GM18868 (cell line): ENCODE measurements around the gene PGP.

Source experiments
- ATAC-seq: cut with Tn5 transposase; IDR thresholded peaks from one replicate; pipeline ENCODE4 v1.9.1; 2021; ENCODE audit warnings: mild to moderate bottlenecking, moderate library complexity; ENCODE audit not compliant: unreplicated experiment

PGP gene

GRCh38 chr16:2183671-2184070 lies 31.0 kb downstream of the PGP start:
- no peak for ATAC-seq

GRCh38 chr16:2181952-2182351 lies 32.7 kb downstream of the PGP start:
- ATAC-seq, result no peak

DNA sequence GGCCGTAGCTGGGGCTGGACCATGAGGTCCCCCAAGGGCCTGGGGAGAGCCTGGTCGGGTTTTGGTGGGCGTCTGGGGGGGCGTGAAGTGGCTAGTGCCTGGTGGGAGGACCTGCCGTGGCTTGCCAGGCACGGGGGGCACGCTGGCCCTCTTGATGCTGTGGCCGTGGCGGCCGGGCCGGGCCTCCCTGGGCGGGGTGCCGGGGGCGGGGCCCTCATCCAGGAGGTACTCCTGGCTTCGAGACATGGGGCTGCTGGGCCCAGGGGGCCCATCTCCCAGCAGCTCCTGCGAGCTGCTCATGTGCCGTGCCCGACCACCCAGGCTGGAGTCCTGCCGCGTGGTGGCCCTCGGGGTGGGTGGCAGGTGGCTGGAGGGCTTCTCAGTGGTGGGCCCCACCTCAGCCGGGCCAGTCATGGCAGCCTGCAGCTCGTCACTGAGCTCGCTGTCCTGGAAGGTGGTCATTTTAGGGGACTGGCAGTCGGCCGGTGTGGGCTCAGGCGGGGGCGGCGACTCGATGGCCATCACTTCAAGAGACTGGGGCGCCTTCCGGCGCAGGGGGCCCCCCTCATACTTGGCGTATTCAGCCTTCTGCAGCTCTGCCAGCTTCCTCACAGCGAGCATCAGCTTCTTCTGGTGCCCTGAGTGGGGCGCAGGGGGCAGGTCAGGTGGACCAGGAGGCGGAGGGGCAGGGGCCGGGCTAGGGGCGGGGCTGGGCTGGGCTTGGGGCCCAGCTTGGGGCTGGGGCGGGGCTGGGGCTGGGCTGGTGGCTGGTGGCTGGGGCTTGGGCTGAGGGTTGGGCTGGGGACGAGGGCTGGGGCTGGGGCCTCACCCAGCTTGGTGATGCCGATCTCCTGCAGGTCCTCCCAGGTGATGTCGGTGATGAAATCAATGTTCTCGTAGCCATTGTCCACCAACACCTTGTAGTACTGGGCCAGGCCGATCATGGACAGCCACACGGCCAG lies 33.4 kb downstream of the PGP start:
- no peak for ATAC-seq

DNA sequence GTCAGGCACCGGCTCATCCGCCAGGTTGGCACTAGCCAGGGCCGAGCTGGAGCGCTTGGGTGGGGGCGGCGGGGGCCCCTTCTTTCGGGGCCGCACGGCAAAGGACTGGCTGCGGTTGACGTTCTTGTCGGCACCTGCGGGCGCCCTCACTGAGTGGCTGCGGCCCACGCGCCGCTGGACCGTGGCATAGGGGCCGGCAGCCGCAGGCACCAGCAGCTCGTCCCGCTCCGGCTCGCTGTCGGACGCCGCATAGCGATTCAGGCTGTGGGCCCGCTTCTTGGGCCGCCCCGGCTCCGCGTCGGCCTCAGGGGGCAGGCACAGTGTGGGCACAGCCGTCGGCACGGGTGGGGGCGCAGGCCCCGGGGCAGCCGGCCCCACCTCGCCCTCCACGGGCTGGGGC lies 34.2 kb downstream of the PGP start:
- ATAC-seq, result no peak

DNA sequence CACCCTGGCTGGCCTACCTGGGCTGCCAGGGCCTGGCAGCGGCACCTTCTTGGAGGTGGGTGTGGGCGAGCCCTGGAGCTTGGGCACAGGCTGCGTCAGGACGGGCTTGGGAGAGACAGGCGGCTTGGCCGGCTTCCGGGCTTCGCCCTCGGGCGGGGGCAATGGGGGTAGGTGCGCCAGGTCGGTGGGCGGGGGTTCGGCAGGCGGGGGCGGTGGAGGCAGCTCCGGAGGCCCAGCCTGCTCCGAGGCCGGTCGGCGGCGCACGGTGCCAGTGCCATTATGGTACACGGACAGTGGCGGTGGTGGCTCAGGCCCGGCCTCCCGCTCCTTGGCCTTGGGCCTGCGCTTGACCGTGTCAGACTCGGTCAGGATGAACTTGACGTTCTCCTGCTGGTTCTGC lies 35.1 kb downstream of the PGP start:
- no peak for ATAC-seq

DNA sequence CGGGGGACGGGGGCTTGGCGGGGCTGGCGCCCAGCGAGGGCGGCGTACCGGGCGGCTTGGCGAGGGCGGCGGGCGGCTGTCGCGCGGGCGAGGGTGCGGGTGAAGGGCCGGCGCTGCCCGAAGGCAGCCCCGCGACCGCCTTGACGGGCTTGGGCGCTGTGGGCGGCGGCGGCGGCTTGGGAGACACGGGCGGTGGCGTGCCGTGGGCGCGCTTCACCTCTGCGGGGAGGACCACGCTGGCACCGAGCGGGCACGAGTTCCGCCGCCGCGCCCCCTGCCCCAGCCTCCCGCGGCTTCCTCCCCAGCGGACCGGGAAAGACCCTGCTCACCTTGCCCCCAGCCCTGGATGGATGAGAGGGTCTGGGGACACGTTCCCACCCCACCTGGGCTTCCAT lies 35.5 kb downstream of the PGP start:
- ATAC-seq, result no peak

- ATAC-seq, result no peak
Observed at GRCh38 chr16:2178321-2179106, 36.1 kb downstream of the PGP start.

DNA sequence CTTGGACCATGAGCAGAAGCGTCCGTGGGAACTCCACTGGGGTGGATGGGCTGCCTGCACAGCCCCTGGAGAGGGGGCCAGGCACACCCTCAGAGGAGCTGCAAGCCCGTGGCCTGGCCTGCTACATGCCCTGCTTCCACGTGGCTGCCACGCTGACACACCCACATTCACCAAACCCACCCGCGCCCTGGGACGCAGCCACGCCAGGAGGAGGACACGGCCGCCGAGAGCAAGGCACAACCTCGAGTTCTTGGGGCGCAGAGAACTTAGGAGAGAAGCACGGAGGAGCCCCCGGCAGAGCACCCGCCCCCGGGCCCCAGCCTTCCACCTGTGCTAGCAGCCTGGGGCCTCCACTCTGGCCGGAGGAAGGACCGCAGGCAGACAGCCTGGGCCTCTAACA lies 37.1 kb downstream of the PGP start:
- ATAC-seq, result no peak

GRCh38 chr16:2177101-2177500 lies 37.5 kb downstream of the PGP start:
- no peak for ATAC-seq

DNA sequence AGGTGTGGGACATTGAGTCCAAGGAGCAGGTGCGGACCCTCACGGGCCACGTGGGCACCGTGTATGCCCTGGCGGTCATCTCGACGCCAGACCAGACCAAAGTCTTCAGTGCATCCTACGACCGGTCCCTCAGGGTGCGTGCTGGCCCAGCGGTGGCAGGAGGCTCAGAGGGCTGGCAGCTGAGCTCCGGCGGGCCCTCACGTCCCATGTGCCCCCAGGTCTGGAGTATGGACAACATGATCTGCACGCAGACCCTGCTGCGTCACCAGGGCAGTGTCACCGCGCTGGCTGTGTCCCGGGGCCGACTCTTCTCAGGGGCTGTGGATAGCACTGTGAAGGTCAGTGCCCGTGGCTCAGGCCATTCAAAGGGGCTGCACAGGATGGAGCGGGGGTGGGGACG lies 38.6 kb downstream of the PGP start:
- ATAC-seq, result no peak

DNA sequence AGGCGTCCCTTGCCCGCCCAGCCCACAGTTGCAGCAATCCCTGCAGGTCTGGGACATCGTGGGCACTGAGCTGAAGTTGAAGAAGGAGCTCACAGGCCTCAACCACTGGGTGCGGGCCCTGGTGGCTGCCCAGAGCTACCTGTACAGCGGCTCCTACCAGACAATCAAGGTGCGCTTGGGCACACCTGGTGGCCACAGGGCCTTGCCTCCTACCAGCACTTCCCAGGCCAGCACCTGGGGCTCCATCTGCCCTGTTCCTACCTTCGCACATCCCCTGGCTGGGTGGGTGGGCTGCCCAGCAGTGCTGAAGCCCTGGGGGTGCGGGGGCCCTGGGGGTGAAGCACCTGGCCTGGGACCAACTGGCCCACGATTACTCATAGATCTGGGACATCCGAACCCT lies 39.2 kb downstream of the PGP start:
- no peak for ATAC-seq

DNA sequence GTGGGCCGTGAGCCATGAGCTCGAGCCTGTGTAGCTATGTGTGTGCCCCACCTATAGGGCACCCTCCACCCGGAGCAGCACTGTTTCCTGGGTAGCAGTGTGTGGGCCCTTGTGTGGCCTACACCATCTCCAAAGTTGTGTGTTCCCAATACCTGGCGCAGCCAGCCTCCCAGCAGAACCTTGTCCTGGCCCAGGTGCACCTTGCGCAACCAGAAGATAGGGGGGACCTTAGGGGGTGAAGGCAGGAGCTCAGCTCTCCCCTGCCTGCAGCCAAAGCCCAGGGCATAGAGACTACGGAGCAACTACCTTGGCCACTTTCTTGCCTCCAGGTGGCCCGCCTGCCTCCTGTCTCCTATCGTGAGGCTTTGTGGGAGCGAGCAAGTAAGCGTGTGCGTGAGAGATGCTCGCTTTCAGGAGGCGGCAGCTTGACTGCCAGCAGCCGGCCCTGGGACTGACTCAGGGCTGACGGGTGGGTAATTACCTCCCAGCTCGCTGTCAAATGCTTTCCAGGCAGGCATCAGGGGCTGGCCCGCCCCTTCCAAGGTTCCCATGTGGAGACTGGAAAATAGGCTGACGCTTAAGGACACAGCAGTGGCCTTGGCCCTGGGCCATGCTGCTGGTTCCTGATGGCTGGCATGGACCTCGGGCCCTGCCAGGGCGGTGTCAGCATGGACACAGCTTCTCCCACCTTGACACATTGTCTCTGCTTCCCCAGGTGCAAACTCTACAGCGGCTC lies 40.1 kb downstream of the PGP start:
- no peak for ATAC-seq

DNA sequence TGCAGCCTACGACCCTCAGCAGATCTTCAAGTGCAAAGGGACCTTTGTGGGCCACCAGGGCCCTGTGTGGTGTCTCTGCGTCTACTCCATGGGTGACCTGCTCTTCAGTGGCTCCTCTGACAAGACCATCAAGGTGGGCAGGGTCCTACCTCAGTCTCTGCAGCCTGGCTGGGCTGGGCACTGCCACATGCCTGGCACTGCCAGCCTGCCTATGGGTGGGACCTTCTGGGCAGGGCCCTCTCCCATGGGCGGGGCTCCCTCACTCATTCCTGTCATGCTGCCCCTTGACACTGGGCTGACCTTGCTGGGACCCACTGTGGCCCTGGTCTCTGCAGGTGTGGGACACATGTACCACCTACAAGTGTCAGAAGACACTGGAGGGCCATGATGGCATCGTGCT lies 40.7 kb downstream of the PGP start:
- ATAC-seq, result no peak

- no peak for ATAC-seq
Observed at GRCh38 chr16:2173366-2173765, 41.3 kb downstream of the PGP start.

DNA sequence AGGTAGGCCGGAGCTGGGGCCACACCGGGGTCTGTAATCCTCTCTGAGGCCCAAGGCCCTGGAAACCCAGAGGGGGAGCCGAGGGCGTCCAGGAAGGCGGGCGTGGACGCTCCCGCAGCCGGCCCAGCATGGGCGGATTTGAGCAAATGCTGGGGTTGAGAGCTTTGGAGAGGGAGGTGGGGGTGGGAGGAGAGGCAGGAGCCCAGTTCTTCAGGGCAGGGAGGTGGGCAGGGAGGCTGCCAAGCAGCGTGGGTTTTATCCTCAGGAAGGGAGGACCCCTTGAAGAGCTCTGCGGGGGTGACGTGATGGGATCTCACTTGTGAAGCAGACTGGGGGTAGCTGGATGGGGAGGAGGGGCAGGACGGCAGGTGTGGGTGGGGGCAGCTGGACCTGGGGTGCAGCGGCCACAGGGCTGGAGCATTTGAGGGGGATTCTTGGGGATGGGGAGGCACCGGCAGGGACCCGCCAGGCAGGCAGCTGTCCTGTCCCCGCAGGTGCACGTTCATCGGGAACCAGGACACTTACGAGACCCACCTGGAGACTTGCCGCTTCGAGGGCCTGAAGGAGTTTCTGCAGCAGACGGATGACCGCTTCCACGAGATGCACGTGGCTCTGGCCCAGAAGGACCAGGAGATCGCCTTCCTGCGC lies 41.8 kb downstream of the PGP start:
- no peak for ATAC-seq

- no peak for ATAC-seq
Observed at GRCh38 chr16:2171601-2172178, 43.0 kb downstream of the PGP start.

- ATAC-seq, result no peak
Observed at GRCh38 chr16:2170587-2171435, 43.8 kb downstream of the PGP start.

- no peak for ATAC-seq
Observed at GRCh38 chr16:2170080-2170479, 44.6 kb downstream of the PGP start.

DNA sequence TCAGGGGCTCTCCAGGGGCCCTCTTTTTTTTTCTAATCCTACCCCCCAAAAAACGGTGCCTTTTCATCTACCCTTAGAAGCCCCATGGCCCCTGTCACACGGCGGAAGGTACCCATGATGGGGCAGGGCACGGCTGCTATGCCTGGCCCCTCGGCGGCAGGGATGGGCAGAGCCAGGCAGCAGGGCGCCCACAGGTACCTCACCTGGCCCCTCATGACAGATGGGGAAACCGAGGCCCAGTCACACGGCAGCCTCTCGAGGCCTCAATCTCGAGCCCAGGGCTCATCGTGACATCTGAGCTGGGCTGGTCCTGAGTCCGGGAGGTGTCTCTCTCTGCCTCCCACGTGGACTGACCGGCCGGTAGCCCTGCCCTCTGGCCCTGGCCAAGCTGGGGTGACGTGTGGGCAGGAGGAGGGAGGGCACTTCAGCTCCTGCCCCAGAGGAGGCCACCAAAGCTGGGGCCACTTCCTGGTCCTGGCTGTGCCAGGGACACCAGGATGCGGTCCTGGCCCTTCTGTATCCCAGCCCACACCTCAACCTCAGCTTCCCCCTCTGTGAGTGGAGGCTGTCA lies 47.5 kb downstream of the PGP start:
- no peak for ATAC-seq
